Measurements from ENCODE around the gene TNRC6C. TPM values are rescaled to one million over a fixed set of nuclear protein-coding genes. Genes with fewer than 3 reads are reported as not detected.

Gene TNRC6C
- total and polyA plus RNA-seq, 9 of the 15 experiments (the other 6 are each of a cell fraction or from before 2014, with no cell fraction given): 0.20 to 4.9 (median 2.3) TPM

- no peak for TF ChIP-seq E4F1 (CRISPR knock-in tag; IDR thresholded peaks at IDR 0.05; ENCODE audit: borderline replicate concordance)
- no peak for TF ChIP-seq ZNF449 (CRISPR knock-in tag; IDR thresholded peaks at IDR 0.05)
- TF ChIP-seq ARID3B (CRISPR knock-in tag; IDR thresholded peaks at IDR 0.05; ENCODE audit: borderline replicate concordance): no peak
- TF ChIP-seq E2F5 (CRISPR knock-in tag; IDR thresholded peaks at IDR 0.05): no peak
- no peak for TF ChIP-seq ZNF146 (CRISPR knock-in tag; IDR thresholded peaks at IDR 0.05; ENCODE audit: unreplicated experiment)
- no peak for TF ChIP-seq ZNF518B (CRISPR knock-in tag; IDR thresholded peaks at IDR 0.05)
- no peak for TF ChIP-seq ZNF41 (CRISPR knock-in tag; conservative IDR thresholded peaks at IDR 0.05)
- TF ChIP-seq HNRNPL (IDR thresholded peaks at IDR 0.05; ENCODE audit: low read depth, low read length): no peak
Measured at GRCh38 chr17:77929871-77930436, 28.5 kb upstream of the TNRC6C start (continued).
